Testis (tissue), 2 donors: ENCODE measurements around the gene CEACAM3.

Experiments
- POLR2A ChIP-seq: fragments of 450-650 bp; IDR thresholded peaks from one replicate; pipeline ENCODE4 v1.6.1; 2017; ENCODE audit warnings: antibody characterized with exemption, mild to moderate bottlenecking, moderate library complexity
- TF ChIP-seq, protein P1 (sequence below), 3 experiments: fragments of 450-650 bp in 2 of 3; fragments of 200-600 bp in 1 of 3; sonication (generic) in 1 of 3; IDR thresholded peaks; one replicate each; pipeline ENCODE4 v1.5.1; 2016 to 2019; ENCODE audit warnings: antibody characterized with exemption in 3 of 3, mild to moderate bottlenecking in 2 of 3, moderate library complexity in 1 of 3

DNA sequence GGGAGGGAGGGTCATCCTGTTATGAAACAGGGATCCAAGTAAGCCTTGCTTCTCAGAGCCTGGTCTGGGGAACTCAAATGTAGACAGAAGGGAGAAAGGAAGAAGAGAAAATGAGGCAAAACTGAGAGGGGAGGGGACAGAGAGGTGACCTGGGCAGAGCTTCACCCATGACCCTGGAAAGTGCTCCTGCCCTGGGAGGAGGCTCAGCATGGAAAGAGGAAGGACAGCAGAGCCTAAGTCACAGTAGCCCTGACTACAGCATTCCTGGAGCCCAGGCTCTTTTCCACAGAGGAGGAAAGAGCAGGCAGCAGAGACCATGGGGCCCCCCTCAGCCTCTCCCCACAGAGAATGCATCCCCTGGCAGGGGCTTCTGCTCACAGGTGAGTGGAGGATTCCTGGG, at the start of gene CEACAM3:
- TF ChIP-seq, protein P1, sequence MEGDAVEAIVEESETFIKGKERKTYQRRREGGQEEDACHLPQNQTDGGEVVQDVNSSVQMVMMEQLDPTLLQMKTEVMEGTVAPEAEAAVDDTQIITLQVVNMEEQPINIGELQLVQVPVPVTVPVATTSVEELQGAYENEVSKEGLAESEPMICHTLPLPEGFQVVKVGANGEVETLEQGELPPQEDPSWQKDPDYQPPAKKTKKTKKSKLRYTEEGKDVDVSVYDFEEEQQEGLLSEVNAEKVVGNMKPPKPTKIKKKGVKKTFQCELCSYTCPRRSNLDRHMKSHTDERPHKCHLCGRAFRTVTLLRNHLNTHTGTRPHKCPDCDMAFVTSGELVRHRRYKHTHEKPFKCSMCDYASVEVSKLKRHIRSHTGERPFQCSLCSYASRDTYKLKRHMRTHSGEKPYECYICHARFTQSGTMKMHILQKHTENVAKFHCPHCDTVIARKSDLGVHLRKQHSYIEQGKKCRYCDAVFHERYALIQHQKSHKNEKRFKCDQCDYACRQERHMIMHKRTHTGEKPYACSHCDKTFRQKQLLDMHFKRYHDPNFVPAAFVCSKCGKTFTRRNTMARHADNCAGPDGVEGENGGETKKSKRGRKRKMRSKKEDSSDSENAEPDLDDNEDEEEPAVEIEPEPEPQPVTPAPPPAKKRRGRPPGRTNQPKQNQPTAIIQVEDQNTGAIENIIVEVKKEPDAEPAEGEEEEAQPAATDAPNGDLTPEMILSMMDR (IDR thresholded peaks at IDR 0.05): no peak
- TF ChIP-seq POLR2A: no peak
